Endothelial cell of umbilical vein (primary cell): ENCODE data around the gene PRIMA1. TPM values are rescaled to one million over a fixed set of nuclear protein-coding genes. Genes with fewer than 3 reads are reported as not detected.

Source experiments
- BruUV-seq: library from RNA; stranded (reverse); fragments of 400-500 nt; replicated peaks from 2 replicates; lab custom pipeline; 2021; lab: Mats Ljungman, UMichigan
- CTCF ChIA-PET: fragments of 300-600, 350-600 bp; sonication (Branson Sonifier 250); formaldehyde crosslinking; loops from one replicate; lab custom pipeline; 2021; ENCODE audit warnings: antibody characterized with exemption, inconsistent platforms; lab: Charles Lee
- POLR2A ChIA-PET: fragments of 300-600, 350-600 bp; sonication (Branson Sonifier 250); formaldehyde crosslinking; loops from one replicate; lab custom pipeline; 2021; ENCODE audit warnings: antibody characterized with exemption, inconsistent platforms; lab: Charles Lee
- DNase-seq: peaks from one replicate; pipeline ENCODE4 v3.0.0-alpha.2; 2011; ENCODE audit warnings: low read depth, low spot score
- FAIRE-seq: peaks from 2 replicates; lab custom pipeline; 2011; peaks lifted over from hg19 to GRCh38; lab: Jason Lieb, UNC
- H2AFZ ChIP-seq: 2 replicates; pipeline ENCODE4 v1.6.0; 2012; ENCODE audit warnings: low read depth, low read length, control low read depth, inconsistent platforms
- H3K27ac ChIP-seq: 2 replicates; pipeline ENCODE4 v1.5.1; 2011; ENCODE audit warnings: low read depth, mild to moderate bottlenecking, control low read depth, low read length, moderate library complexity; ENCODE audit not compliant: insufficient read depth
- H3K27me3 ChIP-seq, 2 experiments: 2 replicates each; pipeline versions ENCODE4 v1.6.0 to v1.6.1; 2011; ENCODE audit warnings: low read length in 2 of 2, mixed read lengths in 1 of 2; ENCODE audit not compliant: control insufficient read depth in 2 of 2, insufficient read depth in 2 of 2
- H3K36me3 ChIP-seq, 2 experiments: 2 replicates in 1 of 2; 3 replicates in 1 of 2; pipeline ENCODE4 v1.5.1; 2011; ENCODE audit warnings: low read length in 2 of 2, mild to moderate bottlenecking in 1 of 2, moderate library complexity in 1 of 2; ENCODE audit not compliant: control insufficient read depth in 2 of 2, insufficient read depth in 2 of 2; ENCODE audit errors: extremely low read depth in 1 of 2
- H3K4me1 ChIP-seq: 3 replicates; pipeline ENCODE4 v1.5.1; 2011; ENCODE audit warnings: mild to moderate bottlenecking, low read length; ENCODE audit not compliant: control insufficient read depth, insufficient read depth; ENCODE audit errors: extremely low read depth
- H3K4me2 ChIP-seq: 2 replicates; pipeline ENCODE4 v1.6.1; 2011; ENCODE audit warnings: low read length, control low read depth, mixed read lengths; ENCODE audit not compliant: insufficient read depth
- H3K4me3 ChIP-seq, 3 experiments: fragments of 200-600 bp in 1 of 3; sonication (generic), shearing (Covaris generic) in 1 of 3; replicated peaks in 1 of 3; 2 replicates each; pipeline ENCODE4 v1.5.1; 2011 to 2016; ENCODE audit warnings: control low read depth in 3 of 3, low read length in 3 of 3, mild to moderate bottlenecking in 2 of 3, inconsistent platforms in 1 of 3, low read depth in 1 of 3, moderate library complexity in 1 of 3; ENCODE audit not compliant: insufficient read depth in 1 of 3
- H3K79me2 ChIP-seq: 2 replicates; pipeline ENCODE4 v1.6.0; 2012; ENCODE audit warnings: low read length, inconsistent platforms; ENCODE audit not compliant: control insufficient read depth, insufficient read depth
- H3K9ac ChIP-seq: replicated peaks from 2 replicates; pipeline ENCODE3; 2011; ENCODE audit warnings: low read length, control low read depth; ENCODE audit not compliant: insufficient read depth; ENCODE audit errors: extremely low read depth
- H3K9me1 ChIP-seq: replicated peaks from 3 replicates; pipeline ENCODE4 v1.6.0; 2011; ENCODE audit warnings: mild to moderate bottlenecking, low read length; ENCODE audit not compliant: control insufficient read depth, insufficient read depth; ENCODE audit errors: extremely low read depth
- H3K9me3 ChIP-seq: replicated peaks from 2 replicates; pipeline ENCODE4 v1.5.1; 2012; ENCODE audit warnings: low read length, inconsistent platforms; ENCODE audit not compliant: control insufficient read depth, insufficient read depth
- H4K20me1 ChIP-seq: replicated peaks from 2 replicates; pipeline ENCODE3; 2011; ENCODE audit warnings: mild to moderate bottlenecking, low read length; ENCODE audit not compliant: control insufficient read depth, insufficient read depth; ENCODE audit errors: extremely low read depth
- CTCF ChIP-seq, 2 donors: IDR thresholded peaks; 1 replicate in 1 of 2; 2 replicates in 1 of 2; pipeline ENCODE4 v1.5.1; 2011; ENCODE audit warnings: low read length in 2 of 2, mild to moderate bottlenecking in 2 of 2, moderate library complexity in 2 of 2, control low read depth in 1 of 2, inconsistent platforms in 1 of 2, low read depth in 1 of 2; ENCODE audit not compliant: insufficient read depth in 1 of 2; ENCODE audit errors: extremely low read depth in 1 of 2
- EZH2 ChIP-seq: IDR thresholded peaks from 2 replicates; pipeline ENCODE4 v1.6.1; 2012; ENCODE audit warnings: borderline replicate concordance, low read depth, mild to moderate bottlenecking, moderate library complexity, low read length, inconsistent platforms; ENCODE audit not compliant: severe bottlenecking
- FOS ChIP-seq: IDR thresholded peaks from 2 replicates; pipeline ENCODE4 v1.6.1; 2011; ENCODE audit warnings: mild to moderate bottlenecking, low read length, moderate library complexity, borderline replicate concordance; ENCODE audit not compliant: insufficient read depth
- GATA2 ChIP-seq: IDR thresholded peaks from 2 replicates; pipeline ENCODE4 v1.7.0; 2011; ENCODE audit warnings: low read depth, mild to moderate bottlenecking, moderate library complexity, mixed read lengths, low read length; ENCODE audit not compliant: insufficient read length, insufficient read depth
- JUN ChIP-seq: IDR thresholded peaks from 2 replicates; pipeline ENCODE4 v1.6.1; 2011; ENCODE audit warnings: borderline replicate concordance, low read depth; ENCODE audit not compliant: insufficient read length, insufficient read depth
- MAX ChIP-seq: IDR thresholded peaks from 2 replicates; pipeline ENCODE4 v1.6.1; 2011; ENCODE audit not compliant: insufficient read depth, insufficient read length
- MYC ChIP-seq: IDR thresholded peaks from one replicate; pipeline ENCODE4 v1.6.1; 2011; ENCODE audit warnings: mild to moderate bottlenecking, low read depth, low read length
- POLR2A ChIP-seq: IDR thresholded peaks from 2 replicates; pipeline ENCODE4 v1.6.1; 2012; ENCODE audit warnings: low read depth, mild to moderate bottlenecking, control low read depth, low read length
- POLR2AphosphoS5 ChIP-seq: IDR thresholded peaks from 2 replicates; pipeline ENCODE4 v1.6.1; 2012; ENCODE audit warnings: low read depth, mild to moderate bottlenecking, control low read depth, low read length, moderate library complexity; ENCODE audit not compliant: insufficient read depth
- dilution Hi-C: fragments of 300-500 bp; cut with MboI; formaldehyde crosslinking; loops from one replicate; pipeline ENCODE4 v1.15.0; 2019; ENCODE audit warnings: low sequenced_read_pairs; ENCODE audit not compliant: extremely low pct_ligation_motif_present
- intact Hi-C: fragments of 100-400 bp; cut with micrococcal nuclease; formaldehyde crosslinking; loops from one replicate; pipeline ENCODE4 v1.10.0; 2022
- polyA plus RNA-seq, 4 experiments: library from polyadenylated mRNA; depleted of rRNA in 3 of 4; stranded (reverse) in 3 of 4; unstranded in 1 of 4; fragments of >200 nt; gene quantifications; 2 replicates each; pipeline versions ENCODE4 v1.2.1 to v1.2.3, GENCODE V29; 2011 to 2012; ENCODE audit warnings: missing spikeins in 1 of 4
- total RNA-seq: library from RNA; stranded (reverse); gene quantifications from 2 replicates; pipeline ENCODE4 v1.2.3, GENCODE V29; 2021

Gene PRIMA1
- total and polyA plus RNA-seq, 2 donors (not counting 3 experiments of a cell fraction or from before 2014, with no cell fraction given), result not detected

GRCh38 chr14:93708800-93709199, 79.5 kb downstream of the PRIMA1 start:
- FAIRE-seq, result no peak
- no TSS peak for BruUV-seq
- CTCF ChIA-PET, result no interaction called here

More at GRCh38 chr14:93708800-93709199, 79.5 kb downstream of the PRIMA1 start:
- dilution Hi-C loops (no loop called here), intact Hi-C loops (no loop called here)
- Histone ChIP-seq H3K9me1 (no peaks in the 10 kb centered on the region), H3K4me2 (no peak overlapping the region), H3K27me3 (no peaks in the 10 kb centered on the region), H2AFZ (no peak overlapping the region), H3K9ac (no peak overlapping the region), H3K4me3 (no peak overlapping the region), H3K36me3 (no peaks in the 10 kb centered on the region), H3K9me3 (peaks cover 2% of the 10 kb centered on the region), H3K79me2 (no peaks in the 10 kb centered on the region), H3K27ac (no peak overlapping the region), H3K4me1 (no peaks in the 10 kb centered on the region), H4K20me1 (no peaks in the 10 kb centered on the region)
- DNase-seq, result no peak
- no peak for TF ChIP-seq POLR2AphosphoS5
- no peak for TF ChIP-seq EZH2
- no peak for TF ChIP-seq FOS
- no peak for TF ChIP-seq MYC
- no peak for TF ChIP-seq CTCF (IDR thresholded peaks at IDR 0.05; ENCODE audit: extremely low read depth in 1 of 2, insufficient read depth in 1 of 2, low read depth in 1 of 2, low read length in 2 of 2)
- TF ChIP-seq JUN, result no peak
- no peak for TF ChIP-seq MAX
- no peak for TF ChIP-seq GATA2
- no peak for TF ChIP-seq POLR2A
- POLR2A ChIA-PET, result no interaction called here
